ENCODE measurements around the gene HARS2.
"Not testable (repeated sequence)": the region's sequence is repeated elsewhere in the genome, so short reads cannot be mapped to it uniquely, and the experiment has no call there.

Gene HARS2, protein sequence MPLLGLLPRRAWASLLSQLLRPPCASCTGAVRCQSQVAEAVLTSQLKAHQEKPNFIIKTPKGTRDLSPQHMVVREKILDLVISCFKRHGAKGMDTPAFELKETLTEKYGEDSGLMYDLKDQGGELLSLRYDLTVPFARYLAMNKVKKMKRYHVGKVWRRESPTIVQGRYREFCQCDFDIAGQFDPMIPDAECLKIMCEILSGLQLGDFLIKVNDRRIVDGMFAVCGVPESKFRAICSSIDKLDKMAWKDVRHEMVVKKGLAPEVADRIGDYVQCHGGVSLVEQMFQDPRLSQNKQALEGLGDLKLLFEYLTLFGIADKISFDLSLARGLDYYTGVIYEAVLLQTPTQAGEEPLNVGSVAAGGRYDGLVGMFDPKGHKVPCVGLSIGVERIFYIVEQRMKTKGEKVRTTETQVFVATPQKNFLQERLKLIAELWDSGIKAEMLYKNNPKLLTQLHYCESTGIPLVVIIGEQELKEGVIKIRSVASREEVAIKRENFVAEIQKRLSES

DNA sequence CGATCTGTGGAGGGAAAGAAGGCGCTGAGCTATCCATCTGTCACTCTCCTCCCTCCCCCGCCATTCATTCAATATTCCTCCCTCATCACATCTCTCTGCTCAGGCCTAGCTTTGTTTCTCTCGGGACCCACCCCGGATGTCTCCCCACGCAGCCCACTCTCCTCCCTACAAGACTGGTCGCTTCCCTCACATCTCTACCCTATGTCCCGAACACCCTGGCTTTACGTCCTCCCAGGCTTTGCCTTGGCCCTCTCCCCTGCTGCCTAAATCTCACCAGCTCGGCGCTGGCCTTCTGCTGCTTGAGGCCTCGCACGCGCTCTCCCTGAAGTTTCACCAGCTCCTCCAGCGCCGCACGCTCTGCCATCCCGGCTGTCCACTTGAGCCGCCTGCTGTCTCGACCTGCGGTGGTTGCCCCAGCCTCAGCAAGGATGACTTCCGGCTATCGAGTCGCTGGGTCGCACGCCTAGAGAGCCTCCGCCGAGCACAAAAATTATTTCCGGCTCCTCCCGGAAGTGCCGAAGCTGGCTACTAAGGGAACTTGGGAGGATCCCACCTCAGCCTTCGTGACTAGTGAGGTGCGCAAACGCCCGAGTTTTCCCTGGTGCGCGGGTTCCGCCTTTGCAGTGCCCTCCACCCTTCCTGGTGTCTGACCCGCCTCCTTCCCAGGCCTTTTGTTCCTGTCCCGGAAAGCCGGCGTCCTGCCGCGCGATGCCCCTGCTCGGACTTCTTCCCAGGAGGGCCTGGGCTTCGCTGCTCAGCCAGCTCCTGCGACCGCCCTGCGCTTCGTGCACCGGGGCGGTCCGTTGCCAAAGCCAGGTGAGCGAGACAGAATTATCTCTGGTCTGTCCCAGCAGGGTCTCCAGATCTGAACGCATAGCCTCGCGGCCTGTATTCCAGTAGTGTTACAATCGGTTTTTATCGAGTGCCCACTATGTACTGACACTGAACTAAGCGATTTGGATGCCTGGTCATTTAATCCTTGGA lies at the start of gene HARS2, which contains the start of gene HARS1:
Gene HARS2 (plus strand): TSS at position 515 of the 984 bp plus-strand sequence. CDS start 194 bp downstream, at position 709.
Gene HARS1 (minus strand): TSS at position 430 of the 984 bp plus-strand sequence. CDS start 66 bp downstream, at position 364.
- peak; percentile 75 to 77 for DNase-seq (ENCODE audit: low read depth in 2 of 2)

DNA sequence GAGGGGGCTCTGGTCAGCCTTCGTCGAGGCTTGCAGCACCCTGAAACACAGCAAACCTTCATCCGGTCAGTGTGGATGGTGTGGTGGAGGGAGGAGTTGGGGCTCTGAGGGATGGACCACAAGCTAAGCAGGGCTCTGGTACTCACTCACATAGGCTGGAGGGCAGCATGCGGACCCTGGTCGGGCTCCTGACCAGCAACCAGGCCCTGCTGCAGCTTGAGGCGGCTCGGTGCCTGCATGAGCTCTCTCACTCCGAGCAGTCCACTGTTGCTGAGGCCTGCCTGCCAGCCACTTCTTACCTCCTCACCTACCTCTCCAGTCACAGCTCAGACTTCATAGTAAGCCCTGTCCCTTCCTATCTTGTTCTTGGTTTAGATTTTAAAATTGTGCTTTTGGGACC lies 49.5 kb upstream of the HARS2 start:
- DNase-seq (ENCODE audit: low read depth in 2 of 2), result no peak

DNA sequence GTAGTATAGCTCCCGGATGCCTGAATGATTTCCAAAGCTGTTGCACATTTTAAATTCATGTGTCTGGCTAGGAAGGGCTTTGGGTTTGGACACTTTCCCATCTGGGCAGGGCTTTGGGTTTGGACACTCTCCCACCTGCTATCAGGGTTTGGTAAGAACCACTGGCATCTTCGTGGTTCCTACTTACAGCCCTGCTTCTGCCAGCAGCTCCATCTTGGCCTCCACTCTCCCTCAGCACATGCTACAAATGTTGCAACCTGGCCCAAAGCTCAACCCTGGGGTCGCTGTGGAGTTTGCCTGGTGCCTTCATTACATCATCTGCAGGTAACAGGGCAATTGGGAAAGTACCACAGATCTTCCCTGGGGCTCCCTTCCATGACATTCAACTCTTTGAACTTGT lies 48.5 kb upstream of the HARS2 start:
- no peak for DNase-seq (ENCODE audit: low read depth in 2 of 2)

DNA sequence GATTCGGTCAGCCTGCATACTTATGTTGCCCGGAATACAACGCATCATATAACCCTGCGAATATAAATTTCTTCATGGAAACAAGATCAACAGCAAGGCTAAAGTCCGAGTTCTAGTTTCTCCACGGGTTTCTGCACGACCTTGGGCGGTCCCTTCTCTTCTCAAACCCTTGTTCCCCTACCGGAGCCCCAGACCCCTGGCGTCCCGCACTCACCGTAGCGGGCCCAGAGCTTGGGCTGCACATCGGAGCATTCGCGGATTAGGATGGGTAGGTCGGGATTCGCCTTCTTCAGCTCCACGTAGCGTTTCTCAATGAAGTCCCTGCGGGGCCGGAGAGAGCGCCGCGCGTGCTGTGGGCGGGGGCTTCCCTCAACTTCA lies 44.2 kb upstream of the HARS2 start:
- DNase-seq (ENCODE audit: low read depth in 2 of 2), result no peak

DNA sequence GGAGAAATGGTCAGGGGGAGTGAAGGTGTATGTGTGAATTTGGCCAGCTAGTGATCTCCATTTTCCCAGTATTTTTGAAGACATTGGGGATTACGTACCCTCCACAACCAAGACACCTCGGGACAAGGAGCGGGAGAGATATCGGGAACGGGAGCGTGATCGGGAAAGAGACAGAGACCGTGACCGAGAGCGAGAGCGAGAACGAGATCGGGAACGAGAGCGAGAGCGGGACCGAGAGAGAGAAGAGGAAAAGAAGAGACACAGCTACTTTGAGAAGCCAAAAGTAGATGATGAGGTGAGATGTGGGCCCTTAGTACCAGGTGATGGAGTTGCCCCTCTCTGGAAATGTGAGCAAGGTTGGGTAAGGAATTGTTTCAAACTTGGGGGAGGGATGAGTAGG lies 32.4 kb upstream of the HARS2 start:
- no peak for DNase-seq (ENCODE audit: low read depth in 2 of 2)

DNA sequence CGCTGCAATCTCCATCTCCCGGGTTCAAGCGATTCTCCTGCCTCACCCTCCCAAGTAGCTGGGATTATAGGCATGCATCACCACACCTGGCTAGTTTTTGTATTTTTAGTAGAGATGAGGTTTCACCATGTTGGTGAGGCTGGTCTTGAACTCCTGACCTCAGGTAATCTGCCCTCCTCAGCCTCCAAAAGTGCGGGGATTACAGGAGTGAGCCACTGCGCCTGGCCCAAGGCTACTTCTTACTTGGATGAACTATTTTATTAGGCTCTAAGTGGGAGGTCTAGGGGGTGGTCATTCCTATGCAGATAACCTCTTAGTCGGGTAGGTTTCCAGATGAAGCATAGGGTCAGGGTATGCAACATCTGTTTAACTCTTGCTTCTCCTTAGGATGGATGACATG lies 30.9 kb upstream of the HARS2 start:
- not testable (repeated sequence) for DNase-seq (ENCODE audit: low read depth in 2 of 2)

DNA sequence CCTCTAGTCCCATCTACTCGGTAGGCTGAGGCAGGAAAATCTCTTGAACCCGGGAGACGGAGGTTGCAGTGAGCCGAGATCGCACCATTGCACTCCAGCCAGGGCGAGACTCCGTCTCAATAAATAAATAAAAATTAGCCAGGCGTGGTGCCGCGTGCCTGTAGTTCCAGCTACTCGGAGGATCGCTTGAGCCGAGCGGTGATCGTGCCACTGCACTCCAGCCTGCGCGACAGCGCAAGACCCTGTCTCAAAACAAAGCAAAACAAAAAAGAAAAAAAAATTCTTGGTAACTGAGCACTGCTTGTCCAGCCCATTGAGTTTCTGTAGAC lies 27.3 kb upstream of the HARS2 start:
- no peak for DNase-seq (ENCODE audit: low read depth in 2 of 2)

DNA sequence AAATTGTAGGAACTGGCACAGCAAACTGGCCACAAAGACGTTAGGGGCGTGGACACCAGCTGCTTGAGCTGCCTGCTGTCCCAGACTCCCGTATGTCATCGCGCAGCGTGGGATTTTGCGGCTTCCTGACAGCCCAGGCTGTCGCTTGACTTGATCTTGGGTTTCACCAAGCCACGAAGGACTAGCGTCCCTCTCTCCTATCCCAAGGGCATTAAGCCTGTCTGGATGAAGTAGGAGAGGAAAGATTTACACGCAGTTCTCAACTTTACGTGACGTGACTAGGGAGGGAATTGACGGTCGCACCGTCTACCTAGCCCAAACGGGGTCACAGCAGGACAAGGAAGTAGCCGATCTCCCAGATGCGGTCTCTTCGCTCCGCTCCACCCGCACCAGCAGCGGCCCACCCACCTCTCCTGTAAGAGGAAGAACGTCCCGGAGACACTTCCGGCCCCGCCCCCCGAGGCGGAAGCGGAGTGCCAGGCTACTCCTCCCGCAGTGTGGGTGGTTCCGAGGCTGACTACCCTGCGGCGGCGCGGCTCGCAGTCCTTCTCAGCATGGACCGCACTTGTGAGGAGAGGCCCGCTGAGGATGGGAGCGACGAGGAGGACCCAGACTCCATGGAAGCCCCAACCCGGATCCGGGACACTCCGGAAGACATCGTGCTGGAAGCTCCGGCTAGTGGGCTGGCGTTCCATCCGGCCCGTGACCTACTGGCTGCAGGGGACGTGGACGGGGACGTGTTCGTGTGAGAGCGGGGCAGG lies 26.7 kb upstream of the HARS2 start, which contains the start of gene WDR55:
Gene WDR55 (plus strand): TSS at position 546 of the 761 bp plus-strand sequence. CDS start 9 bp downstream, at position 555.
- DNase-seq (ENCODE audit: low read depth in 2 of 2), result peak; percentile 95 to 96

DNA sequence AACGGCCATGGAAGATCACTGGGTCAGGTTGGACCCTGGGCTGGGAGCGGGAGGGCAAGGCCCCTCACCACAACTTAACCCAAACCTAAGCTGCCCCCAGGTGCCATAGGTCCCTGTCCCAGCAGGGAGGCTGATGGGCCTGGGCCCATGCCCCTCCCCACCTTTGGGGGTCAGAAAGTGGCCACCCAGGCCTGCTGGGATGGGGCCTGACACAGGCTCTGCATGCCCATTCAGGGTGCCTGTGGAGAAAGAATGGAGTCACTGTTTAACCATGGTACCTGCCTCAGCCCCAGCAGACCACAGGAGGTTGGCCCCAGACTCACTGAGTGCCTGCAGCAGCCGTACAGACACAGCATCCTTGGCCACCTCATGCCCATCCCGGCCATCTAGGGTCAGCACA lies 20.2 kb upstream of the HARS2 start:
- not testable (repeated sequence) for DNase-seq (ENCODE audit: low read depth in 2 of 2)

DNA sequence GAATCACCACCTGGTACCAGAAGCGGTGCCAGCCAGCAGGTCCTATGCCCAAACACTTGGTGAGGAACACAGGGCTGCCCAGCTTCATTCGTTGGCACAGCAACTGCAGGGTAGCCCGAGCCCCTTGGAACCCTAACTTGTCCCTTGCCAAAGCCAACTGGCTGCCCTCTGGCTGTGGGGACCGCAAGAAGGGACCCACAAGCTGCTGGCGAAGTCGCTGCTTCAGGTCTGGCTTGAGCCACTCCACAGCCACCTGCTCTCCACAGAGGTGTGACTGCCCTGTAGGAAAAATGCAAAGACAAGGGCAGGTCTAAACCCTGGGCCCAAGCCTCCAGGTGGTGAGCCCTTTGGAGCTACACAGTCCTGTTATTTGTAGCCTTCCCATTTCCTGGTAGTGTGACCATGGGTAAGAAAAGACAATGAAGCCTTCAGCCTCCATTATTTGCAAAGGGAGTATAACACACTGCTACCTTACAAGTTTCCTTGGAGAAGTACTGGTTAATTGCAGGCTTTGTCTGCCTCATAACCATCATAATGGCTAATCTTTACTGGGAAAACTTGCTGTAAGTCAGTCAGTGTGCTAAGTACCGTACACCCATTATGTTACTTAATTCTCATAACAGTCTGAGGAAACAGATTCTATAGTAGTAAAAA lies 19.7 kb upstream of the HARS2 start:
- DNase-seq (ENCODE audit: low read depth in 2 of 2), result no peak

DNA sequence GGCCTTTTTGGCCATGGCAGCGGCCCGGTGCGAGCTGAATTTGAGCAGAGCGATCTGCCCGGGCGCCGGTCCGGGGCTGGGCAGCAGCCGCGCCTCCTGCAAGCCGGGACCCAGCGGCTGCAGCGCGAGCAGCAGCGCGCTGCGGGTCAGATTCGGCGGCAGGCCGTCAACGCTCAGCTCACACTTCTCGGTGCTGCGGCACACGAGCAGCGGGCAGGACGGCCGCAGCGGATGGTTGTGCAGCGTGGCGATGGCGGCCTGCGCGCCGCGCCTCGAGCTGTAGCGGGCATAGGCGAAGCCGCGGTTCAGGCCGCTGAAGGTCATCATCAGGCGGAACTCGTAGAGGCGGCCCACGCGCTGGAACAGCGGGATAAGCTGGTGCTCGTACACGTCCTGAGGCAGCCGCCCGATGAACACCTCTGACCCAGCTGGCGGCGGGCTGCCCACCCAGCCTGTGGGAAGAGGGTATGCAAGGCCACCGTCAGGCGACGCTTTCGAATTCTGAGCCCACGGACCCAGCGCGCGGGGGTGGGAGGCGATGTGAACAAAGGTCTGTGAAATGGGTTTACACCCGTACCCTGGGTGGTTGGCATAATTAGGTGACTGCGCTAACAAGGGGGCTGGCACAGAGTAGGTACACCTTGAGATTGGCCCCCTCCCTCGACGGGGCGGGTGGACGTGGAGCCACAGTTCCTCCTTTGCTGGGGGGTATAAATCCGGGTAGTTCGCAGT lies 18.6 kb upstream of the HARS2 start:
- DNase-seq (ENCODE audit: low read depth in 2 of 2), result no peak

DNA sequence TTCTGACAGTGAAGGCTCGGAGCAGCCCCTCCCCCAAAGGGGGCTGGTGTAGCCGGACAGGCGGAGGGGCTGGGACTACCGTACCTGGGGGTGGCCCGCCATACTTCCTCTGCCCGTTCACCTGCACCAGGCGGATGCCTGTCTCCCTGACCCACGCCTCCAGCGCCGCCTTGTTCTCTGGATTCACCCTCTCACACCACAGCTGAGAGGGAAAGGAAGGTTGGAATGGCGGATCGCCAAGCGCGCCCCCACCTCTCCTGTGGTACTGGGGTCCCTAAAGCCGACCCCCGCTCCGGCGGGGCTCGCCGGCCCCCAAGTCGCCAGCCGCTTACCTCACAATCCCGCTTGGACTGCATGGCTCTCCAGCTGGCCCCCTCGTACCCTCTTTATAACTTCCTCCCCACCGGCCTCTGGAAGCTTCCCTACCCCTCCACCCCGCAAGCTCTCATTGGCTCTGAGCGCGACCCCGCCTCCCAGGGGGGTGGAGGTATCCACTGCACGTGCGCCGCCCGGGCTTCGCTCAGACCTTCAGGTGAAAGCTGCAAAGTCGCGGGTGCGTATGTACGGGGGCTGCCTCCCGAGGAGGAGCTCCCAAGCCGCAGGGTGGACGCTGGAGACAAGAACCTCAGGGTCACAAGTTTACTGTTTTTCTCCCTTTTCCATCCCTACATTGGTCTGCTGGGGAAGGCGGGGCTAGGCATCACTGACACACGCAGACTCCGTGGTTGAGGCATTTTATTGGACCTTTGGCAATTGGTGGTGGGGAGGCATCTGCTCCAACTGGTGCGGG lies 17.9 kb upstream of the HARS2 start, which contains the start of gene DND1:
Gene DND1 (minus strand): TSS at position 390 of the 790 bp plus-strand sequence. CDS start 34 bp downstream, at position 356.
- no peak for DNase-seq (ENCODE audit: low read depth in 2 of 2)

DNA sequence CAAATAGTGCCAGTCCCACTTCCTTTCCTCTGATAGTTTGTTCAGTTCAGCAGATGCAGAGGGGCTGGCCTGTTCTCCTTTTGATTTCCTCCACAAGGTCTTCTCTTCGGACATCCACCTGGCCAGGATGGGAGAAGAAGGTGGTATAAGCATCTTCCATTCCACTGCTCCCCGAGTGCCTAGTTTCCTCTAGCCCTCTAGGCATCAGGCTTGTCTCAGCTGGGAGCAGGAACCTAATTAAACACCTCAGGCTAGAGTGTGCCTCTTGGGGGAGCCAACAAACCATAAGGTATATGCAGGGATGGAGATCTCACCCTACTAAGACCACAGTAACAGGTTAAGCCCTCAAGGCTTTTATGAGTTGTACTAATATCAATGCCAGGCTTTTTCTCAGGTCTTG lies 17.0 kb upstream of the HARS2 start:
- no peak for DNase-seq (ENCODE audit: low read depth in 2 of 2)

DNA sequence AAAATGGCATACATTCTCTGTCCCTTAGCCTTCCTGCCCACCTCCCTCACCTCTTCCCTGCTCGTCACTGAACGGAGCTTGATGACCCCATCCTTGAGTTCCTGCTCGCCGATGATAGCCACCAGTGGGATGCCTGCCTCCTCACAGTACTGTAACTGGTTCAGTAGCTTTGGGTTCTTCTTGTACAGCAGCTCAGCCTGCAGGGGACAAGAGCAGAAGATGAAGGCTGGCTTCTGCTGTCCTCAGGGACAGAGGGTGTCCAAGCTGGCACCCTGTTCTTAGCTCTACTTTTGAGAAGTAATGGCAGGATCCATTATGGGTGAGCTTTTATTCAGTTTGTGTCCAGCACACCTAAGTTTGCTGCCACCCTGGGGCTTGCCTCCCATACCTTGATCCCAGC lies 16.6 kb upstream of the HARS2 start:
- no peak for DNase-seq (ENCODE audit: low read depth in 2 of 2)

DNA sequence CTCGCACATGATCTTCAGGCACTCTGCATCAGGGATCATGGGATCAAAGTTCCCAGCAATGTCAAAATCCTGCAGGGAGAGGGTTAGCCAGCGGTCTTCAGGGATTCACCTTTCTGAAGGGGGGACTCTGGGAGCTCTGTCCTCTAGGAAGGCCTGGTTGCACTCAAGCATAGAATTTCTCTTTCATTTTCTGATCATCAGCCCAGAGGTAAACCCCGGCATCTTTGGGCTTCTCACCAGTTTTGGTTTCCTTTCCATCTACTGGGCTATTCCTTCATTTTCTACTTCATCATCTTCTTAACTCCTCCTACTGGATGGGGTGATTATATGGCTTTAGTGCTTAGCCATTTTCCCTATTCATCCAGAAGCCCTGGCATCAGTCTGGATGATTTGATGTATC lies 13.3 kb upstream of the HARS2 start:
- no peak for DNase-seq (ENCODE audit: low read depth in 2 of 2)

DNA sequence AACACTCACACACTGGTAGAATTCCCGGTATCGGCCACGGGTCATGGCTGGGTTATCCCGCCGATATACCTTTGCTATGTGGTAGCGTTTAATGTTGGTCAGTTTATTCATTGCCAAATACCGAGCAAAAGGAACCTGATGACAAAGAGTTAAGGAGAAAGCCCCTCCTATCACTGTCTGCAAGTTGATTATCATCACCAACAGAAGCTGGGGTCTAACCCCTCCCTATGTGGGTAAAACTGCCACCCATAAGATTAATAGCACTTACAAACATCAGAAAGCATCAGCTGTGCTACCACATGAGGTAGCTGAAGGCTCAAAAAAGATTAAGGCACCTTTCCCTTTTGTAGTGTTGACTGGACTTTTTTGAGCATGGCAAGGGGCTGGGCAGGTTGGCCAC lies 12.3 kb upstream of the HARS2 start:
- no peak for DNase-seq (ENCODE audit: low read depth in 2 of 2)

DNA sequence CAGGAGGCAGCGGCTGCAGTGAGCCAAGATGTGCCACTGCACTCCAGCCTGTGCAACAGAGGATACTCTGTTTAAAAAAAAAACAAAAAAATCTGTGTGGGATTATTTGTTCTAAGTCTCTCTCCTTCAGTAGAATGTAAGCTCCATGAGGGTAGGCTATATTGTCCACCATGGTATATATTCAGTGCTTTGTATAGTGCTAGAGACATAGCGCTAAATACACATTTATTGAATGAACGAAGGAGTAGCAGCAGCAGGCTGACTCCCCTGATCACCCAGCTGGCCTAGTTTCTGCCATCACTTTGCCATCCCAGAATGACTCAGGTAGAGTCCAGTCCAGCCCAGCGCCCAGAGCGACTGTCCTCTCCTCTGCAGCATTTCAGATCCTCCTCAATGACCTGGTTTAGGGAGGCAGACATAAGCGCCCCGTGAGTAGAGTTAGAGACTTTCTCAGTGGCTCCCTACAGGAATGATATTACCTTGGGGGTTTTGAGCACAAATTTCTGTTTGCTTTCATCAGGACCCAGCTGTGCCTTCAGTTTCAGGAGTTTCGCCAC lies 801 bp upstream of the HARS2 start:
- no peak for DNase-seq (ENCODE audit: low read depth in 2 of 2)

DNA sequence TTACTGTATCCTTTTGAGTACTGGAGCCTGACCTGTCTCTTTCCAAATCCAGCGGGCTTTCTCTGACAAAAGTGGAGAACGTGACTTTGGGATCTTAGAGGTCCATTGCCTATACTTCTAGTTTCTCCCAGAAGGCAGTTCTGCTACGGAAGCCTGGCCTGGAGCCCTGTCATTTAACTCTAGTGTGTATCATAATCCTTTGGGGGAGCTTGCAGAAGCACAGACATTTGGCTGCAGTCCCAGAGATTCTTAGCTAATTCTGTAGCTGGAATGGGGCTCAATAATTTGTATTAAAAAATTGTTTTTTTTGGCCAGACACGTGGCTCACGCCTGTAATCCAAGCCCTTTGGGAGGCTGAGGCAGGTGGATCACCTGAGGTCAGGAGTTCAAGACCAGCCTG lies 3.0 kb downstream of the HARS2 start:
- no peak for DNase-seq (ENCODE audit: low read depth in 2 of 2)

DNA sequence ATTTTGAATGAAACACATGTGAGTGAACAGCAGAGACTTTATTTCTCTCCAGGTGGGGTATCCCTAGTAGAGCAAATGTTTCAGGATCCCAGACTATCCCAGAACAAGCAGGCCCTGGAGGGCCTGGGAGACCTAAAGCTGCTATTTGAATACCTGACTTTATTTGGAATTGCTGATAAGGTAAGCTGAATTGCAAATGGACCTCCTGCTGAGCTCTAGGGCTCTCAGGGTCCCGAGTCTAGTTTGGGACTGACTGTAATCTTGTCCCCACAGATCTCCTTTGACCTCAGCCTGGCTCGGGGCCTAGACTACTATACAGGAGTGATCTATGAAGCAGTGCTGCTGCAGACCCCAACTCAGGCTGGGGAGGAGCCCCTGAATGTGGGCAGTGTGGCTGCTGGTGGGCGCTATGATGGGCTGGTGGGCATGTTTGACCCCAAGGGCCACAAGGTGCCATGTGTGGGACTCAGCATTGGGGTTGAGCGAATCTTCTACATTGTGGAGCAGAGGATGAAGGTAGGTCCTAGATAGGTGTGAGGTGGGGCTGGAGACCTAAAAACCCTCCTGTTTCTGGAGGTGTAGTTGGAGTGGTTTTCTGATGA lies 5.7 kb downstream of the HARS2 start:
- DNase-seq (ENCODE audit: low read depth in 2 of 2), result no peak

Data from activated CD4-positive, alpha-beta T cell treated with anti-CD3 and anti-CD28 coated beads for 24 hours (primary cell).